Gastrocnemius medialis (tissue), 4 donors: ENCODE measurements around the gene TSPAN1. TPM values are rescaled to one million over a fixed set of nuclear protein-coding genes. Genes with fewer than 3 reads are reported as not detected.

Experiments
- ATAC-seq, 2 donors: fragments of 150-250 bp; one replicate each; pipeline ENCODE4 v1.9.1; 2016
- DNase-seq, 2 donors: peaks; one replicate each; pipeline ENCODE4 v3.0.0-alpha.2; 2019
- H3K27ac ChIP-seq, 4 donors: fragments of 200-600 bp; sonication (generic); 1 replicate in 1 of 4; 2 replicates in 3 of 4; pipeline ENCODE4 v1.5.1; 2016 to 2018; ENCODE audit warnings: mild to moderate bottlenecking in 2 of 4, moderate library complexity in 1 of 4
- H3K27me3 ChIP-seq, 3 donors: fragments of 200-600 bp; sonication (generic) in 2 of 3; 1 replicate in 1 of 3; 2 replicates in 2 of 3; pipeline versions ENCODE4 v1.5.1 to v1.6.0; 2016 to 2019; ENCODE audit warnings: mild to moderate bottlenecking in 1 of 3, moderate library complexity in 1 of 3
- H3K36me3 ChIP-seq, 2 donors: fragments of 200-600 bp; sonication (generic) in 1 of 2; one replicate each; pipeline ENCODE4 v1.5.1; 2017 to 2018
- H3K4me1 ChIP-seq, 2 donors: fragments of 200-600 bp; sonication (generic) in 1 of 2; one replicate each; pipeline ENCODE4 v1.5.1; 2016 to 2017; ENCODE audit warnings: mild to moderate bottlenecking in 2 of 2
- H3K4me3 ChIP-seq, 4 donors: fragments of 200-600 bp; sonication (generic) in 3 of 4; 1 replicate in 1 of 4; 2 replicates in 3 of 4; pipeline ENCODE4 v1.5.1; 2016 to 2019; ENCODE audit warnings: mild to moderate bottlenecking in 2 of 4
- H3K9me3 ChIP-seq, 3 donors: fragments of 200-600 bp; sonication (generic) in 2 of 3; 1 replicate in 1 of 3; 2 replicates in 2 of 3; pipeline ENCODE4 v1.5.1; 2016 to 2019
- POLR2A ChIP-seq, 2 donors: fragments of 450-650 bp; IDR thresholded peaks; one replicate each; pipeline ENCODE4 v1.6.1; 2017; ENCODE audit warnings: antibody characterized with exemption in 2 of 2, mild to moderate bottlenecking in 2 of 2, moderate library complexity in 2 of 2
- in situ Hi-C, 4 donors: fragments of 200-750 bp; cut with MboI; loops; one replicate each; pipeline versions ENCODE4 v1.15.0 to v1.8.0; 2017; ENCODE audit warnings: low sequenced_read_pairs in 4 of 4
- intact Hi-C: fragments of 100-400 bp; cut with DNase I; formaldehyde crosslinking; loops from one replicate; pipeline ENCODE4 v1.15.1; 2023; ENCODE audit warnings: low total_unique reads
- total RNA-seq, 4 donors: library from RNA; depleted of rRNA; stranded (reverse); fragments of >200 nt; gene quantifications; one replicate each; pipeline versions ENCODE4 v1.1.0 to v1.2.3, GENCODE V29; 2016
- TF ChIP-seq, protein P1 (sequence below), 5 experiments: fragments of 450-650 bp in 3 of 5; fragments of 200-600 bp in 2 of 5; sonication (generic) in 2 of 5; IDR thresholded peaks in 4 of 5; conservative IDR thresholded peaks in 1 of 5; 1 replicate in 4 of 5; 2 replicates in 1 of 5; pipeline ENCODE4 v1.5.1; 2016 to 2019; ENCODE audit warnings: antibody characterized with exemption in 5 of 5, mild to moderate bottlenecking in 3 of 5, moderate library complexity in 3 of 5

Gene TSPAN1, protein sequence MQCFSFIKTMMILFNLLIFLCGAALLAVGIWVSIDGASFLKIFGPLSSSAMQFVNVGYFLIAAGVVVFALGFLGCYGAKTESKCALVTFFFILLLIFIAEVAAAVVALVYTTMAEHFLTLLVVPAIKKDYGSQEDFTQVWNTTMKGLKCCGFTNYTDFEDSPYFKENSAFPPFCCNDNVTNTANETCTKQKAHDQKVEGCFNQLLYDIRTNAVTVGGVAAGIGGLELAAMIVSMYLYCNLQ
- total RNA-seq, result 10 to 100 TPM in 1 of 4 donors, 1 to 10 TPM in 2, under 1 TPM in 1; 0.88 to 10.7 (median 6.0) TPM

DNA sequence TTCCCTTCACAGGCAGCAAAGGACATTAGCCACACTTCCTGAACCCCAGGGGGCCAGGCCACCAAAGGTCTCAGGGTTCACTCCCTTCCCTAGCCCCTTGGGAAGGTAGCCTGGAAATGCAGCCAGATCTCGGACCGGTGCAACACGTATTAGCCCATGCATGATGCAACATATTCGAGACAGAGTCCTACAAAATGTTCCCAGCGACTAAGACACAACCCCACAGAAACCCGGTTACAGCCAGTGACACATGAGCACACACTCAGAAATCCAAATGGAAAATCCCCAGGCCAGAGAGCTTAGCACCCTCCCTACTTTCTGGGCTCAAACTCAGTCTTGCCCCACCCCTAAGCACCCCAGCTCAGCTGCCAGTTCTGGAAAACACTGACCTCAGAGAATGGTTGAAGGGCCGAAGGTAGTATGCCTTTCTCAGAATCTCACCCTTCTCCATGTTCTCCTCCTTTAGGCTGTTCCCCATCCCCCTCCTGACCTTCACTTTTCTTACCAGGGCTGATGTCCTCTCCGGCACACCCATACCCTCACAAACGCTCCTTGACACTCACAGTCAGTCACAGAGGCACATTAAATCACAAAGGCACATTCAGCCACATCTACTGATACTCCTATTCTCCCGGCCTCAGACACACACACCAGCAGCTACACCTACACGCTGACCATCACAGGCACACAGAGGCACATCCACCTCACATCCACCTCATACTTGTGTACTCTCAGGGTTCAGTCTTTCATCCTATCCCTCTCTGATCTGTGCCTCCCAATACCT, at the start of gene TSPAN1:
Gene TSPAN1, plus strand, starts transcription at position 640 of the 784 bp plus-strand sequence. CDS start 6,021 bp downstream, outside the sequence.
- H3K4me1 ChIP-seq, result peaks cover 42 to 53% of the 10 kb centered on the region in 2 donors
- TF ChIP-seq, protein P1, sequence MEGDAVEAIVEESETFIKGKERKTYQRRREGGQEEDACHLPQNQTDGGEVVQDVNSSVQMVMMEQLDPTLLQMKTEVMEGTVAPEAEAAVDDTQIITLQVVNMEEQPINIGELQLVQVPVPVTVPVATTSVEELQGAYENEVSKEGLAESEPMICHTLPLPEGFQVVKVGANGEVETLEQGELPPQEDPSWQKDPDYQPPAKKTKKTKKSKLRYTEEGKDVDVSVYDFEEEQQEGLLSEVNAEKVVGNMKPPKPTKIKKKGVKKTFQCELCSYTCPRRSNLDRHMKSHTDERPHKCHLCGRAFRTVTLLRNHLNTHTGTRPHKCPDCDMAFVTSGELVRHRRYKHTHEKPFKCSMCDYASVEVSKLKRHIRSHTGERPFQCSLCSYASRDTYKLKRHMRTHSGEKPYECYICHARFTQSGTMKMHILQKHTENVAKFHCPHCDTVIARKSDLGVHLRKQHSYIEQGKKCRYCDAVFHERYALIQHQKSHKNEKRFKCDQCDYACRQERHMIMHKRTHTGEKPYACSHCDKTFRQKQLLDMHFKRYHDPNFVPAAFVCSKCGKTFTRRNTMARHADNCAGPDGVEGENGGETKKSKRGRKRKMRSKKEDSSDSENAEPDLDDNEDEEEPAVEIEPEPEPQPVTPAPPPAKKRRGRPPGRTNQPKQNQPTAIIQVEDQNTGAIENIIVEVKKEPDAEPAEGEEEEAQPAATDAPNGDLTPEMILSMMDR (IDR thresholded peaks at IDR 0.05 in 4 of 5, conservative IDR thresholded peaks at IDR 0.05 in 1 of 5), result no peak
- peak; percentile 16 to 49 for TF ChIP-seq POLR2A (IDR thresholded peaks at IDR 0.05)

DNA sequence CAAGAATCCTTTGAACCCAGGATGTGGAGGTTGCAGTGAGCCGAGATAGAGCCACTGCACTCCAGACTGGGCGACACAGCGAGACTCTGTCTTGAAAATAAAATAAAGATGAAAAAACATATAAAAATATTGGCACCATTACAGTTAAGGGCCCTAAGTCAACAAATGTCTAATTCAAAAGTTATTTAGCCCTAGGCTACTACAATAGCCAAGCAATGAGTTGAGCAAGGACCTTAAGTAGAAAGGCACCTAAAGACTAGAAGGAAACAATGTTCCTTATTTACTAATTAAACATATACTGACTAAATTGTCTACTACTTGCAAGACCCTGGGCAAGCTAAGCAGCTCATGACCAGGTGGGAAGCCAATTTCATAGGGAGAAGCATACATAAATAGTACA, 46.5 kb upstream of the TSPAN1 start:
- ATAC-seq, result no peak
- Histone ChIP-seq H3K4me1 (peaks cover 16 to 23% of the 10 kb centered on the region in 2 donors), H3K4me3 (peak overlapping the region in 3 of 4 donors; percentile 22 to 89 (median 79)), H3K27ac (no peak overlapping the region), H3K27me3 (peaks cover 0 to 10% (median 6%) of the 10 kb centered on the region in 3 donors), H3K36me3 (no peaks in the 10 kb centered on the region), H3K9me3 (no peaks in the 10 kb centered on the region)
- DNase-seq, result no peak
- no peak for TF ChIP-seq POLR2A (IDR thresholded peaks at IDR 0.05)
- TF ChIP-seq, protein P1 (IDR thresholded peaks at IDR 0.05 in 4 of 5, conservative IDR thresholded peaks at IDR 0.05 in 1 of 5), result no peak
- intact Hi-C loops, result no loop called here
- in situ Hi-C loops, result no loop called here

More for the DNA sequence above, at the start of gene TSPAN1:
- in situ Hi-C loops (loop anchor here in 1 of 4 donors (5.0 kb wide), 1 partner anchor 137 kb away; no protein-coding TSS in a partner anchor), intact Hi-C loops (loop anchor here (2.0 to 10.0 kb wide), 2 partner anchors 42 to 260 kb away; partner anchors contain the start of gene PIK3R3)
- peak; percentile 89 to 92 for ATAC-seq
- H3K4me3 ChIP-seq, result peak within 1 kb of the TSS in 3 of 4 donors; percentile 16 to 33 (median 21)
- H3K27ac ChIP-seq, result peak within 1 kb of the TSS; percentile 84 to 90 (median 86)
- no peaks in the 10 kb centered on the region for H3K9me3 ChIP-seq
- H3K27me3 ChIP-seq, result no peaks in the 10 kb centered on the region
- peak; percentile 71 to 84 for DNase-seq
- H3K36me3 ChIP-seq, result no peaks in the 10 kb centered on the region

DNA sequence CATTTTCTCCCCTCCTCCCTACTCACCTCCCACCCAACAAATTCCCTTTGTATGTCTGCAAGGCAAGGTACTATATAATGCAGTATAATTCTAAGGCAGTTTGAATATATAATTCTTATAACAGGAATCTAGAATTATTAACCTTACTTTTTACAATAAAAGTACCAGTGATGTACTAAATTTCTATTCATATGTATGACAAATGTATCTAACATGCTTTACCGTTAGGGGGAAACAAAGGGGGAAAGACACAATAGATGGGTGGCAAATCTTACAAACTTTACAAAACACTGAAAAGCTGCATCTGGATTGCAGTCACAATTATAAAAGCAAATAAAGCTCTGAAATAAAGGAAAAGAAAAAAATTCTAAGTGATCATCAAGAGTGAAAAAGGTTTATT, 44.8 kb upstream of the TSPAN1 start:
- H3K9me3 ChIP-seq, result no peaks in the 10 kb centered on the region
- H3K4me1 ChIP-seq, result peaks cover 34 to 40% of the 10 kb centered on the region in 2 donors
- ATAC-seq, result no peak
- in situ Hi-C loops, result no loop called here
- DNase-seq, result no peak
- peak overlapping the region in 3 of 4 donors; percentile 96 to 99 (median 98) for H3K27ac ChIP-seq
- peak overlapping the region; percentile 76 to 95 (median 84) for H3K4me3 ChIP-seq
- H3K36me3 ChIP-seq, result no peaks in the 10 kb centered on the region
- intact Hi-C loops, result loop anchor here (5.0 to 10.0 kb wide), 4 partner anchors 93 to 545 kb away; partner anchors contain the start of genes GPBP1L1, MAST2, NASP and TMEM69
- H3K27me3 ChIP-seq, result peaks cover 0 to 10% (median 6%) of the 10 kb centered on the region in 3 donors
- TF ChIP-seq, protein P1 (IDR thresholded peaks at IDR 0.05 in 4 of 5, conservative IDR thresholded peaks at IDR 0.05 in 1 of 5), result no peak
- TF ChIP-seq POLR2A (IDR thresholded peaks at IDR 0.05), result no peak

DNA sequence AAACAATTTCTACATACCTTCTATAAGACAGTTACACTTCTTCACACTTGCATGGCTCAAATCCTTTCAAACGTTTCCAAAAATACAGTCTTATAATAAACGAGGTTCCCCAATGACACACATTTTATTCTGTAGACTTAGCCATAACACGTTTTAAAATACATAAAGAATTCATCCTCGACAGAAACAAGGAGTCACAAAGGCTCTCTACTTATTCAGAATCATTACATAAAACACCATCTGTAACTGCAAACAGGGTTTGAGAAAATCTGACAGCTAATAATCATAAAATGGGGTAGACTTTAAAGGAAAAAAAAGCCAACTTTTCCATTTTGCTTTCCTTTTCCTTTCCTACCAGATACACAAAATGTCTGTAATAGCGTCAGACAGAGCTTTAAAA, 44.3 kb upstream of the TSPAN1 start:
- in situ Hi-C loops, result no loop called here
- peak overlapping the region; percentile 96 to 99 (median 98) for H3K27ac ChIP-seq
- H3K9me3 ChIP-seq, result no peaks in the 10 kb centered on the region

More for the DNA sequence above, 44.3 kb upstream of the TSPAN1 start:
- TF ChIP-seq POLR2A (IDR thresholded peaks at IDR 0.05), result no peak
- TF ChIP-seq, protein P1 (IDR thresholded peaks at IDR 0.05 in 4 of 5, conservative IDR thresholded peaks at IDR 0.05 in 1 of 5), result no peak
- ATAC-seq, result no peak
- intact Hi-C loops, result loop anchor here (5.0 to 10.0 kb wide), 4 partner anchors 93 to 546 kb away; partner anchors contain the start of genes GPBP1L1, MAST2, NASP and TMEM69
- H3K36me3 ChIP-seq, result no peaks in the 10 kb centered on the region
- peak overlapping the region; percentile 76 to 95 (median 84) for H3K4me3 ChIP-seq
- DNase-seq, result no peak
- peaks cover 38 to 45% of the 10 kb centered on the region in 2 donors for H3K4me1 ChIP-seq
- H3K27me3 ChIP-seq, result peaks cover 0 to 10% (median 6%) of the 10 kb centered on the region in 3 donors
